HL-60 (cell line): Measurements from ENCODE around the gene P2RX1.

Experiments used
- CTCF ChIP-seq: IDR thresholded peaks from one replicate; pipeline ENCODE4 v1.5.1; 2011; ENCODE audit warnings: low read length, control low read depth, inconsistent platforms; ENCODE audit not compliant: insufficient read depth
- GABPA ChIP-seq: IDR thresholded peaks from 2 replicates; pipeline ENCODE4 v1.6.1; 2012; ENCODE audit warnings: low read depth
- POLR2AphosphoS5 ChIP-seq: IDR thresholded peaks from 2 replicates; pipeline ENCODE4 v1.6.1; 2012; ENCODE audit warnings: low read depth
- SPI1 ChIP-seq: IDR thresholded peaks from 2 replicates; pipeline ENCODE4 v1.6.1; 2012; ENCODE audit warnings: low read depth, mild to moderate bottlenecking, borderline replicate concordance
- TF ChIP-seq, protein P1 (sequence below): IDR thresholded peaks from 2 replicates; pipeline ENCODE4 v1.6.1; 2012; ENCODE audit warnings: low read depth; ENCODE audit not compliant: insufficient replicate concordance

DNA sequence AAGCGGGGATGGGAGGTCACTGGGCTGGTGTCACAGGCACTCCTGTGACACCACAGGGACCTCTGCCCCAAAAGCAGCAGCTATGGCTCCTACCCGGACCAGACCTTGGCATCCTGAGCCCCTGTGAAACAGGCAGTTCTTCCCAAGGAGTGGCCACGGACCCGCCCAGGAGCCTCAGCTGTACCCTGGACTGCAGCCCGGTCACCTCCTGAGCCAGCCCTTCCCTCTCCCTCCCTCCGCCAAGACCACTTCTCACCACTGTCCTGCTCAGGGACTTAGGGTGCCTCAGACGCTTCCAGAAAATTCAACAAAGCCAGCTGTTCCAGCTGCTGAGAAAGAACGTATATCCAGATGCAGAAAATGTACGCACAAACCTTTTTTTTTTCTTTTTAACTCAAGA is 56.3 kb downstream of the P2RX1 start:
- TF ChIP-seq CTCF, result no peak
- no peak for TF ChIP-seq GABPA
- TF ChIP-seq, protein P1, sequence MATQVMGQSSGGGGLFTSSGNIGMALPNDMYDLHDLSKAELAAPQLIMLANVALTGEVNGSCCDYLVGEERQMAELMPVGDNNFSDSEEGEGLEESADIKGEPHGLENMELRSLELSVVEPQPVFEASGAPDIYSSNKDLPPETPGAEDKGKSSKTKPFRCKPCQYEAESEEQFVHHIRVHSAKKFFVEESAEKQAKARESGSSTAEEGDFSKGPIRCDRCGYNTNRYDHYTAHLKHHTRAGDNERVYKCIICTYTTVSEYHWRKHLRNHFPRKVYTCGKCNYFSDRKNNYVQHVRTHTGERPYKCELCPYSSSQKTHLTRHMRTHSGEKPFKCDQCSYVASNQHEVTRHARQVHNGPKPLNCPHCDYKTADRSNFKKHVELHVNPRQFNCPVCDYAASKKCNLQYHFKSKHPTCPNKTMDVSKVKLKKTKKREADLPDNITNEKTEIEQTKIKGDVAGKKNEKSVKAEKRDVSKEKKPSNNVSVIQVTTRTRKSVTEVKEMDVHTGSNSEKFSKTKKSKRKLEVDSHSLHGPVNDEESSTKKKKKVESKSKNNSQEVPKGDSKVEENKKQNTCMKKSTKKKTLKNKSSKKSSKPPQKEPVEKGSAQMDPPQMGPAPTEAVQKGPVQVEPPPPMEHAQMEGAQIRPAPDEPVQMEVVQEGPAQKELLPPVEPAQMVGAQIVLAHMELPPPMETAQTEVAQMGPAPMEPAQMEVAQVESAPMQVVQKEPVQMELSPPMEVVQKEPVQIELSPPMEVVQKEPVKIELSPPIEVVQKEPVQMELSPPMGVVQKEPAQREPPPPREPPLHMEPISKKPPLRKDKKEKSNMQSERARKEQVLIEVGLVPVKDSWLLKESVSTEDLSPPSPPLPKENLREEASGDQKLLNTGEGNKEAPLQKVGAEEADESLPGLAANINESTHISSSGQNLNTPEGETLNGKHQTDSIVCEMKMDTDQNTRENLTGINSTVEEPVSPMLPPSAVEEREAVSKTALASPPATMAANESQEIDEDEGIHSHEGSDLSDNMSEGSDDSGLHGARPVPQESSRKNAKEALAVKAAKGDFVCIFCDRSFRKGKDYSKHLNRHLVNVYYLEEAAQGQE, result no peak
- TF ChIP-seq POLR2AphosphoS5, result no peak
- TF ChIP-seq SPI1, result no peak
